GM18858 (cell line): Measurements from ENCODE around the gene PIGQ.

ENCODE experiments used
- ATAC-seq: cut with Tn5 transposase; IDR thresholded peaks from one replicate; pipeline ENCODE4 v1.9.1; 2021; ENCODE audit not compliant: unreplicated experiment

The PIGQ gene

DNA sequence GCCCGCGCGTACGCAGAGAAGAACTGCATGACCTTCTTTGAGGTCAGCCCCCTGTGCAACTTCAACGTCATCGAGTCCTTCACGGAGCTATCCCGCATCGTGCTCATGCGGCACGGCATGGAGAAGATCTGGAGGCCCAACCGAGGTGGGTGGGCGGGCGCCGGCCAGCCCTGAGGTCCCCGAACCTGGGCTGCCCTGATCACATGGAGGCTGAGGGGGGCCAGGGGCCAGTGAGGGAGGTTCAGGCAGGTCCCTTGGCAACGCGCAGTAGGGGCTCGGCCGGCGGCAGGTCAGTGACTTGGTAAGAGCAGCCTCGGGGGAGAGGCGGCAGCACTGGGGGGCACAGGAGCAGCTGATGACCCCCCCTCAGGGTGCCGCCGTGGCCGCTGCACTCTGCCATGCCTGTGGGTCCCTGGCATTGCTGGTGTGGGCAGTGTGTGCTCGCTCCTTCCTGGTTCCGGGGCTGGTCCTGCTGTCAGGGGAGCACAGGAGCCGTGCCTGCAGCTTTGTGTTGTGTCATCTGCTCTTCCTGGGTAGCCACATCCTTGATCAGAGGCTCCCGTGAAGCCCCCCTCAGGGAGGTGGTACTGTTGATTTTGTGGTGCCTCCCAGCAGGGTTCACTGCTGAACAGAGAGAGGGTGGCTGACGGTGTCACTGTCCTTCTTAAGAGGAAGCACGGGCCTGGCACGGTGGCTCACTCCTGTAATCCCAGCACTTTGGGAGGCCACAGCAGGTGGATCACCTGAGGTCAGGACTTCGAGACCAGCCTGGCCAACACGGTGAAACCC is 56.4 kb downstream of the PIGQ start:
- ATAC-seq = no peak

DNA sequence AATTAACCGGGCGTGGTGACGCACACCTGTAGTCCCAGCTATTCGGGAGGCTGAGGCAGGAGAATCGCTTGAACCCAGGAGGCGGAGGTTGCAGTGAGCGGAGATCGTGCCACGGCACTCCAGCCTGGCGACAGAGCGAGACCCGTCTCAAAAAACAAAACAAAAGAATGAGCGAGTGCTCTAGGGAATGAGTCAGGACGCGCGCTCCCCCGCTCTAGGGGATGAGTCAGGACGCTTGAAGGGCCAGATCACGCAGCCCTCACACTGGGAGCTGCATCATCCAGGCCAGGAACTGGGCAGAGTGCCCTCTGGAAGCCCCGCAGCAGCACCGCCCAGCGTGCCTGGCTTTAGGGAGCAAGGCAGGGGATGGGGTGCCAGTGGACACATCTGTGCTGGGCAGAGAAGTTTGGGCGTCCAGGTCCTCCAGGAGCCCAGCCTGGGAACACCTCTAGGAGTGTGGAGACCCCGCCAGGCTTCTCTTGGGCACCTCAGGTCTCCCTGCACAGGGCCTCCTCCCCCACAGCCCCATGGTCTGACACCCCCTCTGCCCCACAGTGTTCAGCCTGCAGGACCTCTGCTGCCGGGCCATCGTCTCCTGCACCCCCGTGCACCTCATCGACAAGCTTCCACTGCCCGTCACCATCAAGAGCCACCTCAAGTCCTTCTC is 57.2 kb downstream of the PIGQ start:
- no peak for ATAC-seq

- ATAC-seq = no peak
Measured at GRCh38 chr16:627454-628239, 57.9 kb downstream of the PIGQ start.

- ATAC-seq = no peak
Measured at GRCh38 chr16:628321-629061, 58.7 kb downstream of the PIGQ start.

DNA sequence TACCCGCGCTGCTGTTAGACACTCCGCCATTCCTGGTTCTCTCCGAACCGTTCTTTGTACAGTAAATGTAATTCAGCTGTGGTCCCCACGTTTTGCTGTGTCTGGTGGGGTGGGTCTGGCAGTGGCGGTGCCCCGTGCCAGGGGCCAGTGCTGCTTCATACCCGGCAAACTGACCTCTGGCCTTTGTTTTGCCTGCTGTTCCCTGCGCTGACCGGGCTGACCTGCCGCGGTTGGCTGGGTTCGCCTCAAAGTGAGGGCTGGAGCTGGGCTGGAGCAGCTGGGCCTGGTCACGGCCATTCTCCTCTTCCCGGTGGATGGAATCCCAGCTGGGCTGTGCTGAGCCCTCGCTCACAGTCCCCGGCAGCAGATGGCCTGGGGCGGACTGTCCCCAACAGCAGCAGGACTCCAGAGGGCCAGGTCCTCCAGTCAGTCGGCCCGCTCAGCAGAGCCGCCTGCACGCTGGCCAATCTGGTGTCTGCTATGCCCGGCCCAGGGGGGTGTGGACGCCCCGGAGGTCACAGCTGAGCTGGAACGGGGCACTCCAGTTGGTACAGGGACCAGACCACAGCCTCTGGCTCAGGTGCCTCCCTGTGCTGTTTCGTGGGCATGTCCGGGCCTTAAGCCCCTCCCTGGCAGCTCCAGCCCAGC is 59.5 kb downstream of the PIGQ start:
- no peak for ATAC-seq

GRCh38 chr16:629833-630248 is 60.1 kb downstream of the PIGQ start:
- no peak for ATAC-seq

DNA sequence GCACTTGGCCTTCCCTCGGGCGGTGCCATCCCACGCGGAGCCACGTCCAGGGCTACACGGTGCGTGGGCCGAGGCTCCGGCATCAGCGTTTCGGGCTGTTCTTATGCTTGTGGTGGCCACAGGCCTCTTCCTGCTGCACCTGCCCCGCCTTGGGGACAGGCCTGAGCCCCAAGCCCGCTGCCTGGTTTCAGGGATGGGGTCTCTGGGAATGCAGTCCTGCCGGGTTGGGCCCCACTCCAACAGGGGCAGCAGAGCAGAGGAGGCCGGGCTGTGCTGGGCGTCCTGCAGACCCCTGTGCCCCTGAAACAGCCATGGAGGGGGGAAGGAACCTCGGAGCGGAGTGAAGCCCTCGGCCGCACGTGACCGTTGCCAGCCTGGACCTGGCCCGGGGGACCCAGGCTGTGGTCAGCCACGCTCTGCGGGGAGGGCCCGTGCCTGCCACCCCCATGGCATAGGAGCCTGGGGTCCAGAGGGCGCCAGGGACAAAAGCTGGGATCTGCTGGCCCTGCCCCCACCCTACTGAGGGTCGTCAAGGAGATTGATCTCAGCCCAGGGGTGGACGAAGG is 60.6 kb downstream of the PIGQ start:
- ATAC-seq = no peak

DNA sequence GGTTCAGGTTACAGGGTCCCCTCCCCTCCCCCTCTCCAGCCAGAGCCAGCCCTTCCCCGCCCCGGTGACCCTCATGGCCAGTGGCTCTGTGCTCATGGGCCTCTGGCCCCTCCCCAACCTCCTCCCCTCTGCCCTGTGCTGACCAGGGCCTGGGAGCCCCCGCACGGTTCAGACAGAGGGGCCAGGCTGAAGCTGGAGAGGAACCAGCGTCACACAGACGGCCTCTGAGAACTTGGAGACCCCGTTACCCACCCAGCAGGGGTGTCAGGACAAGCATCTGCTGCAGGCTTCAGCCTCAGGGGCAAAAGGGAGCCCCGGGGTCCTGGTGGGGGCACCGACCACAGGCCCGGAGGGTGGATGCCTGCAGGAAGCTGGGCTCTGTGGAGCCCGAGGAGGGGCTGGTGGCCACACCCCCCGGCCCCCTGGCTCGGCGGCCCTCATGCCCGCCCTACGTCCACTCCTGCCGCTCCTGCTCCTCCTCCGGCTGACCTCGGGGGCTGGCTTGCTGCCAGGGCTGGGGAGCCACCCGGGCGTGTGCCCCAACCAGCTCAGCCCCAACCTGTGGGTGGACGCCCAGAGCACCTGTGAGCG is 61.1 kb downstream of the PIGQ start, which contains the start of gene WFIKKN1:
TSS of gene WFIKKN1 (plus strand) at position 171 of the 591 bp plus-strand sequence. CDS start at position 440, 269 bp downstream.
- ATAC-seq = no peak

- no peak for ATAC-seq
Measured at GRCh38 chr16:631808-632358, 62.1 kb downstream of the PIGQ start.

DNA sequence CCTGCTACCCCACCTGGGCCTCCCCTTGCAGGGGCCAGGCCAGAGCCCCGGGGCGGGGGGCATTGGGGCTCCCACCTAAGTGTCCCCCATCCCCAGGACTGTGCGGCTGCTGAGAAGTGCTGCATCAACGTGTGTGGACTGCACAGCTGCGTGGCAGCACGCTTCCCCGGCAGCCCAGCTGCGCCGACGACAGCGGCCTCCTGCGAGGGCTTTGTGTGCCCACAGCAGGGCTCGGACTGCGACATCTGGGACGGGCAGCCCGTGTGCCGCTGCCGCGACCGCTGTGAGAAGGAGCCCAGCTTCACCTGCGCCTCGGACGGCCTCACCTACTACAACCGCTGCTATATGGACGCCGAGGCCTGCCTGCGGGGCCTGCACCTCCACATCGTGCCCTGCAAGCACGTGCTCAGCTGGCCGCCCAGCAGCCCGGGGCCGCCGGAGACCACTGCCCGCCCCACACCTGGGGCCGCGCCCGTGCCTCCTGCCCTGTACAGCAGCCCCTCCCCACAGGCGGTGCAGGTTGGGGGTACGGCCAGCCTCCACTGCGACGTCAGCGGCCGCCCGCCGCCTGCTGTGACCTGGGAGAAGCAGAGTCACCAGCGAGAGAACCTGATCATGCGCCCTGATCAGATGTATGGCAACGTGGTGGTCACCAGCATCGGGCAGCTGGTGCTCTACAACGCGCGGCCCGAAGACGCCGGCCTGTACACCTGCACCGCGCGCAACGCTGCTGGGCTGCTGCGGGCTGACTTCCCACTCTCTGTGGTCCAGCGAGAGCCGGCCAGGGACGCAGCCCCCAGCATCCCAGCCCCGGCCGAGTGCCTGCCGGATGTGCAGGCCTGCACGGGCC is 62.9 kb downstream of the PIGQ start:
- ATAC-seq = no peak

DNA sequence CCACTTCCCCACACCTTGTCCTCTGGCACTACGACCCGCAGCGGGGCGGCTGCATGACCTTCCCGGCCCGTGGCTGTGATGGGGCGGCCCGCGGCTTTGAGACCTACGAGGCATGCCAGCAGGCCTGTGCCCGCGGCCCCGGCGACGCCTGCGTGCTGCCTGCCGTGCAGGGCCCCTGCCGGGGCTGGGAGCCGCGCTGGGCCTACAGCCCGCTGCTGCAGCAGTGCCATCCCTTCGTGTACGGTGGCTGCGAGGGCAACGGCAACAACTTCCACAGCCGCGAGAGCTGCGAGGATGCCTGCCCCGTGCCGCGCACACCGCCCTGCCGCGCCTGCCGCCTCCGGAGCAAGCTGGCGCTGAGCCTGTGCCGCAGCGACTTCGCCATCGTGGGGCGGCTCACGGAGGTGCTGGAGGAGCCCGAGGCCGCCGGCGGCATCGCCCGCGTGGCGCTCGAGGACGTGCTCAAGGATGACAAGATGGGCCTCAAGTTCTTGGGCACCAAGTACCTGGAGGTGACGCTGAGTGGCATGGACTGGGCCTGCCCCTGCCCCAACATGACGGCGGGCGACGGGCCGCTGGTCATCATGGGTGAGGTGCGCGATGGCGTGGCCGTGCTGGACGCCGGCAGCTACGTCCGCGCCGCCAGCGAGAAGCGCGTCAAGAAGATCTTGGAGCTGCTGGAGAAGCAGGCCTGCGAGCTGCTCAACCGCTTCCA is 63.7 kb downstream of the PIGQ start:
- ATAC-seq = no peak
